HCT116 (cell line): ENCODE data around the gene KRTAP5-9. TPM values are rescaled to one million over a fixed set of nuclear protein-coding genes. Genes with fewer than 3 reads are reported as not detected.

Experiments used
- ATAC-seq: fragments of 200-7000 bp; cut with Tn5 transposase; 2 replicates; pipeline ENCODE4 v1.9.1; 2020; ENCODE audit warnings: mild to moderate bottlenecking, moderate library complexity
- BruUV-seq: library from RNA; stranded (reverse); fragments of 400-500 nt; replicated peaks from 2 replicates; lab custom pipeline; 2021; lab: Mats Ljungman, UMichigan
- CTCF ChIA-PET: fragments of 300-600 bp; sonication (Branson Sonifier 250); formaldehyde crosslinking; loops from one replicate; lab custom pipeline; 2021; ENCODE audit warnings: antibody characterized with exemption; lab: Charles Lee
- POLR2A ChIA-PET: fragments of 300-600, 350-600 bp; sonication (Branson Sonifier 250); formaldehyde crosslinking; loops from one replicate; lab custom pipeline; 2021; ENCODE audit warnings: antibody characterized with exemption; lab: Charles Lee
- RAD21 ChIA-PET, 2 experiments: fragments of 300-600 bp; sonication (Branson Sonifier 250); formaldehyde crosslinking; loops; one replicate each; lab custom pipeline; 2023; ENCODE audit warnings: low total read pairs in 2 of 2; ENCODE audit not compliant: uncharacterized antibody in 2 of 2, unreplicated experiment in 2 of 2, low non-redundant PET in 1 of 2; lab: Charles Lee
- DNase-seq: peaks from one replicate; pipeline ENCODE4 v3.0.0-alpha.2; 2010; ENCODE audit warnings: low read depth, low spot score
- H2AFZ ChIP-seq: fragments of 200-600 bp; shearing (Covaris generic), sonication (generic); 2 replicates; pipeline ENCODE4 v1.6.1; 2017; ENCODE audit warnings: low read depth, mixed run types, mixed read lengths, antibody characterized with exemption, low read length; ENCODE audit not compliant: poor library complexity, severe bottlenecking
- H3K27ac ChIP-seq: 2 replicates; pipeline ENCODE4 v1.5.1; 2012; ENCODE audit warnings: low read depth, low read length
- H3K27me3 ChIP-seq: fragments of 200-600 bp; sonication (generic); 2 replicates; pipeline ENCODE4 v1.6.1; 2016; ENCODE audit warnings: mixed run types, low read length, mixed read lengths; ENCODE audit not compliant: insufficient read depth
- H3K36me3 ChIP-seq, 2 experiments: fragments of 200-500 bp in 1 of 2; fragments of 200-600 bp in 1 of 2; sonication (Bioruptor generic) in 1 of 2; sonication (generic) in 1 of 2; 2 replicates each; pipeline versions ENCODE4 v1.5.1 to v1.6.1; 2014 to 2016; ENCODE audit warnings: low read length in 2 of 2, inconsistent platforms in 1 of 2, mixed read lengths in 1 of 2, mixed run types in 1 of 2; ENCODE audit not compliant: insufficient read depth in 2 of 2, control insufficient read depth in 1 of 2
- H3K4me1 ChIP-seq, 2 experiments: fragments of 200-600 bp in 1 of 2; sonication (generic) in 1 of 2; 2 replicates each; pipeline versions ENCODE4 v1.5.1 to v1.6.1; 2012 to 2017; ENCODE audit warnings: low read length in 2 of 2, inconsistent platforms in 1 of 2, mild to moderate bottlenecking in 1 of 2, mixed read lengths in 1 of 2, mixed run types in 1 of 2, moderate library complexity in 1 of 2; ENCODE audit not compliant: insufficient read depth in 2 of 2, control insufficient read depth in 1 of 2
- H3K4me2 ChIP-seq: fragments of 200-600 bp; sonication (generic); 2 replicates; pipeline ENCODE4 v1.6.1; 2017; ENCODE audit warnings: mixed run types, low read length, mixed read lengths
- H3K4me3 ChIP-seq, 2 experiments: fragments of 200-600 bp in 1 of 2; sonication (generic) in 1 of 2; replicated peaks in 1 of 2; 2 replicates each; pipeline ENCODE4 v1.5.1; 2011 to 2016; ENCODE audit warnings: low read length in 2 of 2, control low read depth in 1 of 2, low read depth in 1 of 2, mild to moderate bottlenecking in 1 of 2, mixed read lengths in 1 of 2, mixed run types in 1 of 2
- H3K79me2 ChIP-seq: fragments of 200-600 bp; sonication (generic); 2 replicates; pipeline ENCODE4 v1.6.1; 2017; ENCODE audit warnings: mild to moderate bottlenecking, mixed run types, low read length, moderate library complexity, mixed read lengths; ENCODE audit not compliant: insufficient read depth
- H3K9ac ChIP-seq: fragments of 200-600 bp; sonication (generic); 2 replicates; pipeline ENCODE4 v1.6.1; 2016; ENCODE audit warnings: low read length, mixed read lengths
- H3K9me2 ChIP-seq: fragments of 200-600 bp; sonication (generic), shearing (Covaris generic); 2 replicates; pipeline ENCODE4 v1.6.1; 2017; ENCODE audit warnings: mixed run types, mild to moderate bottlenecking, moderate library complexity; ENCODE audit not compliant: insufficient read depth
- H3K9me3 ChIP-seq, 2 experiments: fragments of 200-500 bp in 1 of 2; fragments of 200-600 bp in 1 of 2; sonication (Bioruptor generic) in 1 of 2; sonication (generic) in 1 of 2; 2 replicates each; pipeline ENCODE4 v1.6.1; 2014 to 2017; ENCODE audit warnings: low read length in 2 of 2, mixed read lengths in 2 of 2, inconsistent platforms in 1 of 2, low read depth in 1 of 2, mild to moderate bottlenecking in 1 of 2, mixed run types in 1 of 2, moderate library complexity in 1 of 2; ENCODE audit not compliant: control insufficient read depth in 1 of 2, insufficient read depth in 1 of 2
- H4K20me1 ChIP-seq: fragments of 200-600 bp; sonication (generic), shearing (Covaris generic); 2 replicates; pipeline ENCODE4 v1.6.1; 2017; ENCODE audit warnings: mixed run types, mild to moderate bottlenecking, moderate library complexity; ENCODE audit not compliant: insufficient read depth
- CBX3 ChIP-seq: IDR thresholded peaks from 2 replicates; pipeline ENCODE4 v1.6.1; 2012; ENCODE audit warnings: low read depth
- ELF1 ChIP-seq: IDR thresholded peaks from 2 replicates; pipeline ENCODE4 v1.6.1; 2012; ENCODE audit warnings: low read depth, borderline replicate concordance
- EZH2 ChIP-seq: fragments of 200-600 bp; sonication (generic); IDR thresholded peaks from 2 replicates; pipeline ENCODE4 v1.6.1; 2017; ENCODE audit warnings: antibody characterized with exemption, mixed run types
- EZH2phosphoT487 ChIP-seq: fragments of 200-600 bp; IDR thresholded peaks from 2 replicates; pipeline ENCODE4 v1.6.1; 2018; ENCODE audit warnings: antibody characterized with exemption, borderline replicate concordance
- FOSL1 ChIP-seq: IDR thresholded peaks from 2 replicates; pipeline ENCODE4 v1.6.1; 2012; ENCODE audit warnings: low read depth
- JUND ChIP-seq: IDR thresholded peaks from 2 replicates; pipeline ENCODE4 v1.6.1; 2012
- POLR2A ChIP-seq: IDR thresholded peaks from 2 replicates; pipeline ENCODE4 v1.7.0; 2011; ENCODE audit warnings: borderline replicate concordance; ENCODE audit not compliant: insufficient read depth, insufficient read length; ENCODE audit errors: extremely low read depth
- POLR2AphosphoS5 ChIP-seq: IDR thresholded peaks from 2 replicates; pipeline ENCODE4 v1.6.1; 2011; ENCODE audit warnings: mild to moderate bottlenecking, low read depth, low read length, moderate library complexity
- RAD21 ChIP-seq: IDR thresholded peaks from 2 replicates; pipeline ENCODE4 v1.6.1; 2012; ENCODE audit warnings: low read depth, mild to moderate bottlenecking
- SIN3A ChIP-seq: IDR thresholded peaks from 2 replicates; pipeline ENCODE4 v1.6.1; 2012; ENCODE audit warnings: low read depth
- SP1 ChIP-seq: IDR thresholded peaks from 2 replicates; pipeline ENCODE4 v1.6.1; 2012; ENCODE audit warnings: low read depth
- TCF7L2 ChIP-seq: IDR thresholded peaks from 2 replicates; pipeline ENCODE4 v1.7.0; 2011; ENCODE audit warnings: borderline replicate concordance, inconsistent platforms; ENCODE audit not compliant: insufficient read depth, insufficient read length; ENCODE audit errors: extremely low read depth
- YY1 ChIP-seq: IDR thresholded peaks from 2 replicates; pipeline ENCODE4 v1.6.1; 2011; ENCODE audit warnings: low read length, low read depth, moderate library complexity, mild to moderate bottlenecking; ENCODE audit not compliant: insufficient replicate concordance; ENCODE audit errors: extremely low read depth
- ZFX ChIP-seq: fragments of 450-650 bp; IDR thresholded peaks from 2 replicates; pipeline ENCODE4 v1.6.1; 2017
- ZNF274 ChIP-seq: fragments of 200-500 bp; sonication (Bioruptor generic); IDR thresholded peaks from 2 replicates; pipeline ENCODE4 v1.6.1; 2014; ENCODE audit warnings: mild to moderate bottlenecking, low read depth, low read length, inconsistent platforms
- intact Hi-C: fragments of 100-400 bp; cut with micrococcal nuclease; formaldehyde crosslinking; loops from 2 replicates; pipeline ENCODE4 v1.10.0; 2022
- total RNA-seq: library from RNA; stranded (reverse); gene quantifications from one replicate; pipeline ENCODE4 v1.2.1, GENCODE V29; 2021; ENCODE audit not compliant: unreplicated experiment
- TF ChIP-seq, protein P1 (sequence below): IDR thresholded peaks from 2 replicates; pipeline ENCODE4 v1.6.1; 2012; ENCODE audit warnings: low read depth
- TF ChIP-seq, protein P2 (sequence below): IDR thresholded peaks from 2 replicates; pipeline ENCODE4 v1.6.1; 2011; ENCODE audit warnings: mild to moderate bottlenecking, low read length, moderate library complexity; ENCODE audit not compliant: insufficient replicate concordance; ENCODE audit errors: extremely low read depth
- TF ChIP-seq, protein P3 (sequence below), 3 experiments: fragments of 200-600 bp in 1 of 3; sonication (generic) in 1 of 3; IDR thresholded peaks in 2 of 3; conservative IDR thresholded peaks in 1 of 3; 2 replicates each; pipeline ENCODE4 v1.5.1; 2012 to 2017; ENCODE audit warnings: low read depth in 2 of 3, low read length in 2 of 3, antibody characterized with exemption in 1 of 3, borderline replicate concordance in 1 of 3, control low read depth in 1 of 3, mild to moderate bottlenecking in 1 of 3, mixed read lengths in 1 of 3, mixed run types in 1 of 3, moderate library complexity in 1 of 3; ENCODE audit not compliant: insufficient read depth in 1 of 3
- TF ChIP-seq, protein P4 (sequence below): IDR thresholded peaks from 2 replicates; pipeline ENCODE4 v1.6.1; 2012

The KRTAP5-9 gene
- total RNA-seq, 1 experiment from 2014 or later, result 0.27 TPM

DNA sequence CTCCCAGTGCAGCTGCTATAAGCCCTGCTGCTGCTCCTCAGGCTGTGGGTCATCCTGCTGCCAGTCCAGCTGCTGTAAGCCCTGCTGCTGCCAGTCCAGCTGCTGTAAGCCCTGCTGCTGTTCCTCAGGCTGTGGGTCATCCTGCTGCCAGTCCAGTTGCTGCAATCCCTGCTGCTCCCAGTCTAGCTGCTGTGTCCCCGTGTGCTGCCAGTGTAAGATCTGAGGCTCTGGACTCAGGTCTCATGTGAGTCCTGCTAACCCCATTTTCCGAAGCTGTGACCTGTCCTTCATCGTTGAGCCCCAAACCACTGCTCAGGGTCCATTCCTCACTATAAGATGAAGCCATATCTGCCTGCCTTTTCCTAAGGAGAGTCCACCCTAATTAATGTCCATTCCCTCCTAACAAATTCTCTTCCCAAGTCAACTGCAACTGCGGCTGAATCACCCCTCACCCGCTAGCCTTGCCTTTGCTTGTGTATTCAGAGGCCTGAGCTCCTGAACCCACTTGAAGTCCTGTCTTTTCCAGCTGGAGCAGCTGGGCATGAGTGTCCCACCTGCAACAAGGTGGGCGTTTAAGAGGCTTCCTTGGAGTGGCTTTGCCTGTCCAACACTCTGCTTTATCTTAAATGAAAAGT, 20.5 kb upstream of the KRTAP5-9 start:
- no TSS peak for BruUV-seq
- Histone ChIP-seq H3K27ac (no peak overlapping the region), H3K9me3 (no peaks in the 10 kb centered on the region), H4K20me1 (no peaks in the 10 kb centered on the region), H3K79me2 (no peaks in the 10 kb centered on the region), H3K36me3 (no peaks in the 10 kb centered on the region), H3K4me1 (no peaks in the 10 kb centered on the region), H3K9me2 (no peaks in the 10 kb centered on the region), H3K27me3 (no peaks in the 10 kb centered on the region), H3K4me3 (no peak overlapping the region), H3K9ac (no peak overlapping the region), H2AFZ (no peak overlapping the region), H3K4me2 (no peak overlapping the region)
- TF ChIP-seq POLR2AphosphoS5, result no peak
- no peak for TF ChIP-seq RAD21
- no peak for TF ChIP-seq CBX3
- TF ChIP-seq SP1, result no peak
- TF ChIP-seq FOSL1, result no peak
- TF ChIP-seq ELF1, result no peak
- no peak for TF ChIP-seq JUND
- TF ChIP-seq, protein P1, sequence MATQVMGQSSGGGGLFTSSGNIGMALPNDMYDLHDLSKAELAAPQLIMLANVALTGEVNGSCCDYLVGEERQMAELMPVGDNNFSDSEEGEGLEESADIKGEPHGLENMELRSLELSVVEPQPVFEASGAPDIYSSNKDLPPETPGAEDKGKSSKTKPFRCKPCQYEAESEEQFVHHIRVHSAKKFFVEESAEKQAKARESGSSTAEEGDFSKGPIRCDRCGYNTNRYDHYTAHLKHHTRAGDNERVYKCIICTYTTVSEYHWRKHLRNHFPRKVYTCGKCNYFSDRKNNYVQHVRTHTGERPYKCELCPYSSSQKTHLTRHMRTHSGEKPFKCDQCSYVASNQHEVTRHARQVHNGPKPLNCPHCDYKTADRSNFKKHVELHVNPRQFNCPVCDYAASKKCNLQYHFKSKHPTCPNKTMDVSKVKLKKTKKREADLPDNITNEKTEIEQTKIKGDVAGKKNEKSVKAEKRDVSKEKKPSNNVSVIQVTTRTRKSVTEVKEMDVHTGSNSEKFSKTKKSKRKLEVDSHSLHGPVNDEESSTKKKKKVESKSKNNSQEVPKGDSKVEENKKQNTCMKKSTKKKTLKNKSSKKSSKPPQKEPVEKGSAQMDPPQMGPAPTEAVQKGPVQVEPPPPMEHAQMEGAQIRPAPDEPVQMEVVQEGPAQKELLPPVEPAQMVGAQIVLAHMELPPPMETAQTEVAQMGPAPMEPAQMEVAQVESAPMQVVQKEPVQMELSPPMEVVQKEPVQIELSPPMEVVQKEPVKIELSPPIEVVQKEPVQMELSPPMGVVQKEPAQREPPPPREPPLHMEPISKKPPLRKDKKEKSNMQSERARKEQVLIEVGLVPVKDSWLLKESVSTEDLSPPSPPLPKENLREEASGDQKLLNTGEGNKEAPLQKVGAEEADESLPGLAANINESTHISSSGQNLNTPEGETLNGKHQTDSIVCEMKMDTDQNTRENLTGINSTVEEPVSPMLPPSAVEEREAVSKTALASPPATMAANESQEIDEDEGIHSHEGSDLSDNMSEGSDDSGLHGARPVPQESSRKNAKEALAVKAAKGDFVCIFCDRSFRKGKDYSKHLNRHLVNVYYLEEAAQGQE, result no peak
- TF ChIP-seq EZH2phosphoT487, result no peak
- TF ChIP-seq, protein P2, sequence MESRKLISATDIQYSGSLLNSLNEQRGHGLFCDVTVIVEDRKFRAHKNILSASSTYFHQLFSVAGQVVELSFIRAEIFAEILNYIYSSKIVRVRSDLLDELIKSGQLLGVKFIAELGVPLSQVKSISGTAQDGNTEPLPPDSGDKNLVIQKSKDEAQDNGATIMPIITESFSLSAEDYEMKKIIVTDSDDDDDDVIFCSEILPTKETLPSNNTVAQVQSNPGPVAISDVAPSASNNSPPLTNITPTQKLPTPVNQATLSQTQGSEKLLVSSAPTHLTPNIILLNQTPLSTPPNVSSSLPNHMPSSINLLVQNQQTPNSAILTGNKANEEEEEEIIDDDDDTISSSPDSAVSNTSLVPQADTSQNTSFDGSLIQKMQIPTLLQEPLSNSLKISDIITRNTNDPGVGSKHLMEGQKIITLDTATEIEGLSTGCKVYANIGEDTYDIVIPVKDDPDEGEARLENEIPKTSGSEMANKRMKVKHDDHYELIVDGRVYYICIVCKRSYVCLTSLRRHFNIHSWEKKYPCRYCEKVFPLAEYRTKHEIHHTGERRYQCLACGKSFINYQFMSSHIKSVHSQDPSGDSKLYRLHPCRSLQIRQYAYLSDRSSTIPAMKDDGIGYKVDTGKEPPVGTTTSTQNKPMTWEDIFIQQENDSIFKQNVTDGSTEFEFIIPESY, result no peak
- TF ChIP-seq POLR2A, result no peak
- no peak for TF ChIP-seq ZFX
- TF ChIP-seq SIN3A, result no peak
- no peak for TF ChIP-seq ZNF274
- TF ChIP-seq EZH2, result no peak
- TF ChIP-seq, protein P3, sequence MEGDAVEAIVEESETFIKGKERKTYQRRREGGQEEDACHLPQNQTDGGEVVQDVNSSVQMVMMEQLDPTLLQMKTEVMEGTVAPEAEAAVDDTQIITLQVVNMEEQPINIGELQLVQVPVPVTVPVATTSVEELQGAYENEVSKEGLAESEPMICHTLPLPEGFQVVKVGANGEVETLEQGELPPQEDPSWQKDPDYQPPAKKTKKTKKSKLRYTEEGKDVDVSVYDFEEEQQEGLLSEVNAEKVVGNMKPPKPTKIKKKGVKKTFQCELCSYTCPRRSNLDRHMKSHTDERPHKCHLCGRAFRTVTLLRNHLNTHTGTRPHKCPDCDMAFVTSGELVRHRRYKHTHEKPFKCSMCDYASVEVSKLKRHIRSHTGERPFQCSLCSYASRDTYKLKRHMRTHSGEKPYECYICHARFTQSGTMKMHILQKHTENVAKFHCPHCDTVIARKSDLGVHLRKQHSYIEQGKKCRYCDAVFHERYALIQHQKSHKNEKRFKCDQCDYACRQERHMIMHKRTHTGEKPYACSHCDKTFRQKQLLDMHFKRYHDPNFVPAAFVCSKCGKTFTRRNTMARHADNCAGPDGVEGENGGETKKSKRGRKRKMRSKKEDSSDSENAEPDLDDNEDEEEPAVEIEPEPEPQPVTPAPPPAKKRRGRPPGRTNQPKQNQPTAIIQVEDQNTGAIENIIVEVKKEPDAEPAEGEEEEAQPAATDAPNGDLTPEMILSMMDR (IDR thresholded peaks at IDR 0.05 in 2 of 3, conservative IDR thresholded peaks at IDR 0.05 in 1 of 3; ENCODE audit: borderline replicate concordance in 1 of 3, insufficient read depth in 1 of 3, low read depth in 2 of 3, low read length in 2 of 3), result no peak
- TF ChIP-seq, protein P4, sequence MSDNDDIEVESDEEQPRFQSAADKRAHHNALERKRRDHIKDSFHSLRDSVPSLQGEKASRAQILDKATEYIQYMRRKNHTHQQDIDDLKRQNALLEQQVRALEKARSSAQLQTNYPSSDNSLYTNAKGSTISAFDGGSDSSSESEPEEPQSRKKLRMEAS, result no peak
- no peak for TF ChIP-seq YY1
- TF ChIP-seq TCF7L2, result no peak
- ChIA-PET CTCF (no interaction called here), RAD21 (no interaction called here), POLR2A (no interaction called here)
- no peak for DNase-seq
- no peak for ATAC-seq
- intact Hi-C loops, result no loop called here
